Inferior parietal cortex (tissue), 1 donor: ENCODE data around the gene DDX24.

ENCODE experiments used
- DNase-seq: peaks from one replicate; pipeline ENCODE4 v3.0.0-alpha.2; 2016; ENCODE audit errors: extremely low spot score

Gene DDX24

DNA sequence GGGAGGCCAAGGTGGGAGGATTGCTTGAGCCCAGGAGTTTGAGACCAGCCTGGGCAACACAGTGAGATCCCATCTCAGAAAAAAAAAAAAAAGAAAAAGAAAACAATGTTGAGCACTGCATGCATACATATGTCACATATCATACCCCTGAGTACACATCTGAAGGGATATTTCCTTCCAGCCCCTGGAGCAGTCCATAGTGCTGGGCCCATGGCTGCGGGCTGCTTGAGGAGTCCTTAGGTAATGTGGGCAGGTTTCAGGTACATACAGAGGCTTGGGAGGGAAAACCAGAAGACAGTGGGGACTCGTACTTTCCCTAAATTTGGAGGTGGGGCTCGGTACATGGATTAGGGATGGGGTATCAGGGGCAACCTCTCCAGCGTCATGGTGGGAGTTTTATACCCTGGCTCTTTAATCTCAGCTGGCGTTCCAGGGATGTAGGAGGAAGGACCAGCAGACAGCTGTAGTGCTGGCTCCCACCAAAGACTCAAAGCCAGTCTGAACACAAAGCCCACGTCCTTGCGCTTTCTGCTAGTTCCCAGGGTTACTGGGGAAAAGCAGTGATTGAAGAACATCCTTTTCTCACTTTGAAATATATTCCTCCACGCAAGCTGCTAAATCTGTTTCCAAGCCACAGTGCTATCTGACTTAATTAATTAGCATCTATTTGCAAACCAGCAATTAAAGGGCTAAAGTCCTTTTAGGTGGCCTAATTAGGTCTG, 49.7 kb downstream of the DDX24 start:
- DNase-seq = no peak

- no peak for DNase-seq
These were observed 50.4 kb downstream of the DDX24 start for GRCh38 chr14:94030571-94030970.

DNA sequence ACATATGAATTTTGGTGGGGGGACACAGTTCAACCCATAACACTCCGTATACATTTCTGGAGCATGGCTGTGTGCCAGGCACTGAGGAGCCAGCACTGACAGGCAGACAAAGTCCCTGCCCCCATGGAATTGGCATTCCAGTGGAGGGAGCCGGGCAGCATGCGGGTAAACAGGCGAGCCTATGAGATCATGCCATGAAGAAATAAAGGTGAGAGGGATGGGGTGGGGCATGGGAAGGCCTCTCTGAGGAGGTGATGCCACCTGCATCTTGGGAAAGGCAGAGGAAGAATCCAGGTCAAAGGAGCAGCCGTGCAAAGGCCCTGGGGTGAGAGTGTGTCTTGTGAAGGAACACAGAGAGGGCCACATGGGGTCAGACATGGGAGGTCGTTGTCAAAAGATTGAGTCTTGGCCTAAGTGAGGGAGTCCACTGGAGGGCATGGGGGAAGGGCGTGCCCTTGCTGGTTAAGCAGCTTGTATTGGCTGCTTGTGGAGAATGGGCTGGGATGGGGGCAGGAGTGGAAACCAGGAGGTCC, 51.3 kb downstream of the DDX24 start:
- DNase-seq = no peak

DNA sequence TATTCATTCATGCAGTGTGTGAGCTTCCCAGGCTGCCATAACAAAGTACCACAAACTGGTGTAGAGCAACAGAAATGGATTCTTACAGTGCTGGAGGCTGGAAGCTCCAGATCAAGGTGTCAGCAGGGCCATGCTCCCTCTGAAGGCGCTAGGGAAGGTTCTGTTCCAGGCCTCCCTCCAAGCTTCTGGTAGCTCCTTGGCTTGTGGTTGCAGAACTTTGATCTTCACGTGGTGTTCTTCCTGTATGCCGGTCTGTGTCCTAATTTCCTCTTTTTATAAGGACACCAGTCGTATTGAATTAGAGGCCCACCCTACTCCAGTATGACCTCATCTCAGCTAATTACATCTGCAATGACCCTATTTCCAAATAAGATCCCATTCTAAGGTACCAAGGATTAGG, 51.7 kb downstream of the DDX24 start:
- DNase-seq = no peak

- DNase-seq = no peak
These were observed 52.6 kb downstream of the DDX24 start for GRCh38 chr14:94028450-94028826.

GRCh38 chr14:94027566-94028449, 53.2 kb downstream of the DDX24 start:
- no peak for DNase-seq

- DNase-seq = no peak
These were observed 54.0 kb downstream of the DDX24 start for GRCh38 chr14:94026889-94027469.

DNA sequence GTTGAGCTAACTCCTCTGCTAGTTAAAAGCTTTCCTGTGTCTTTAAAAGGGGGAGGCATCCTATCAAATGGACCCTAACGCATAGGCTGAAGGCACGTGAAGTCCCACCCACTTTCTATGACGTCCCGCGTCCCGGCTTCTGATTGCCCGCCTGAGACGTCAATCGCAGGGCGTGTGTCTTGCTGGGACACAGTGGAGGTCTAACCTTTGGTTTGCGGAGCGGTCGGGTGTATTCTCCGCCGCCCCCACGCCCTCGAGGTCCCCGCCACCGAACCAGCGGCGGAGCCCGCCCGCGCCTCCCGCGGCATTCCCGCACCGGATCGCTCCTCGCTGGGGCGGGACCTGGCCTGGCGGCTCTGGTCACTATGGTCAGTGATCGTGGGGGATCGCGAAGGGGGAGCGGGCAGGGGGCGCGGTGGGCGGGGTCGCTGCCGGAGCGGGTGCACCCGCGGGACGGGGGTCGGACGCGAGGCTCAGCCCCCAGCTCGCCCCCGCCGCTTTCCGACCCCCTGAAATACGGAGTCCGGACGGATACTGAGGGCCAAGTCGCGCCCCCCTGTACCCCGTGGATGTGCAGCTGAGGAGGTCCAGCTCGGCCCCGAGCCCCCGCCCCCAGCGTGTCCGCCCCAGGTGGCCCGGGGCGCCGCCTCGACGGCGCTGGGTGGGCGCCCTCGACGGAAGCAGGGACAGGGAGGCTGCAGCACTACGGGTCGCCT, 54.7 kb downstream of the DDX24 start, which contains the start of gene OTUB2:
TSS of gene OTUB2 (plus strand) at position 168 of the 716 bp plus-strand sequence. CDS start at position 366, 198 bp downstream.
- peak; percentile 100 for DNase-seq

- no peak for DNase-seq
These were observed 55.3 kb downstream of the DDX24 start for GRCh38 chr14:94025720-94026119.

DNA sequence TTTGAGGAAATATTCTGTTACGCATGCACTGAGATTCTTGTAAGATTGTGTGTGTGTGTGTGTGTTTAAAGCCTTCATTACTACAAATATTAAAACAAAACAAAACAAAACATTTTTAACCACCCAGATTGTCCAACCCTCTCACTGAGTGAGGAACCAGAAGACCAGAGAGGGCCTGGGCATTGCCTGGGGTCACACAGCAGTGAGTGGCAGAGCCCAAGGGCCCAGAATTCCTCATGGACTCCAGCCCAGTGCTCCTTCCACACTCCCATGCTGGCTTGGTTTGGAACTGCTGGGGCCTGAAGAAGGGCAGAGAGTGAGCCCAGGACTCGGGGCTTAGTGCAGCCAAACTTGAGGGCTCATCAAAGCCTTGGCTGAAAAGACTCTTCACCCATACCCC, 56.5 kb downstream of the DDX24 start:
- DNase-seq = no peak

GRCh38 chr14:94022532-94023411, 58.2 kb downstream of the DDX24 start:
- no peak for DNase-seq

DNA sequence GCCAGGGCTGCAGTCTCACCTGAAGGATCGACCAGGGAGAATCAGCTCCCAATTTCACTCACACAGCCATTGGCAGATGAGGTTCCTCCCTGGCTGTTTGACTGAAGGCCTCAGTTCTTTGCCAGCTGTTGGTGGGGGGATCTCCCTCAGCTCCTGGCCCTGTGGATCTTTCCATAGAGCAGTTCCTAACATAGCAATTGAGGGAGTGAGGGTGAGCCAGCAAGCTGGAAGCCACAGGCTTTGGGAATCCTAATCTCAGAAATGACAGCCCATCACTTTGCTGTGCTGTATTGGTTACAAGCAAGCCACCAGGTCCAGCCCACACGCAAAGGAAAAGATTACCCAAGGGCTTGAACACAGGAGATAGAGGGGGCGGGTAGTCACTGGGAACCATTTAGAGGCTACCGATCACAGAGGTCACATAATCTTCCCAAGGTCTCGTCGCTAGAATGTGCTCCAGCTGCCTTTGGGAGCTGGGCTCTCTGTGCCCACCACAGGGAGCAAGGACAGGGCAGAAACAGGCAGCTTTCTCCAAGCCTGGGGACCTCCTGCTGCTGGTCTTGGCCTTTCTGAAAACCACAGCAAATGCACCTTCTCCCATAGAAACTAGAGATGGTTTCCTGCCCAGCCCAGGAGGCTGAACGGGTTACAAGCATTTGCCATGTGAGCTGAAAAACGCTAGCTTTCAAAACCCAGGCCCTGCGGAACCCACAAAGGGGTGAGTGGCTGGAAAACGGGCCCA, 59.4 kb downstream of the DDX24 start:
- no peak for DNase-seq

DNA sequence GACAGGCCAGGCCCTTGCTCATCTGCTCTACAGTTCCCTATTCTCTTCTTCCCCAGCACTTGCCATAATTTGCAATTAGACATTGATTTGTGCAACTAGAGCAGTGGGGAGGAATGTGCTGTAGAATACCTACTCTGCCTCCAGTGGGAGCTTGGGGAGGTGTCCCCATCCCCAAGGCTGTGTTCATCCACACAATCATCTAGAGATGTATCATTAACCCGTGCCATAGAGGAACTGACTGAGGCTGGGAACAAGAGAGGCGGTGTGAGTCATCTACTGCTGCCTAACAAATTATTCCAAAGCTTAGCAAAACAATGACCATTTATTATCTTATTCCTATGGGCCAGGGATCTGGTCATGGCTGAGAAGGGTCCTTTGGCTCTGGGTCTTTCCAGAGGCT, 60.0 kb downstream of the DDX24 start:
- no peak for DNase-seq

DNA sequence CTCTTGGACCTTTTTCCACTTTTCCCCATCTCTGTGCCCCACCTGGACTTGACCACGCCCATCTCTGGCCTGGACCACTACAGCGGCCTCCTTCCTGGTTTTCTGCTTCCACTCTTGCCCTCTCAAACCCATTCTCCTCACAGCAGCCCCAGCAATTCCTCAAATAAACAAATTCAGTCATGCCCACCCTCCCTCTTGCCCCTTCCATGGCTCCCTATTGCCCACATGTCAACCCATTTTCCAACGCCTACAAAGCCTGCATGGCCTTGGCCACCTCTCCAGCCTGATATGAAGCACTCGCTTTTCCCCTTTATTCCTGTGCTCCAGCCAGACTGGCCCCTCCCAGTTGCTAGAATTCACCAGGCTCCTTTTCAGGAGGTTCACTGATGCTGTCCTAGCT, 60.7 kb downstream of the DDX24 start:
- DNase-seq = no peak

GRCh38 chr14:94019329-94019728, 61.7 kb downstream of the DDX24 start:
- no peak for DNase-seq

DNA sequence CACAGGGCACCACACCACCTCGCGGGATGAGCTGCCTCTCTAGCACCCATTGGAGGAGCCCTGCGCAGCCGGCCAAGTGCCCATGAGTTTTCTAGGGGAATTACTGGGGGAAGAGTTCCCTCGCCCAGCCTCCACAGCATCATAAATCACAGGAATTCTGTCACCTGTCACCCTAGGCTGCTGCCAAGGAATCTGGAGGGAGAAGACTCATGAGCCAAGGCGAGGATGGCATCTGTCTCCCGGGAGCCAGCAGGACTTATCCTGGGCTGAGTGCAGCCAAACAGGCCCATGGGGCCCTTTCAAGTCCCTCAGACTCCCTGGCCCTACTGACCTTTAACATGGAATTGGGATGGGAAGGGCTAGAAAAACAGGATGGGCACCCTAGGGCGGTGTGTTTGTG, 62.7 kb downstream of the DDX24 start:
- DNase-seq = no peak

DNA sequence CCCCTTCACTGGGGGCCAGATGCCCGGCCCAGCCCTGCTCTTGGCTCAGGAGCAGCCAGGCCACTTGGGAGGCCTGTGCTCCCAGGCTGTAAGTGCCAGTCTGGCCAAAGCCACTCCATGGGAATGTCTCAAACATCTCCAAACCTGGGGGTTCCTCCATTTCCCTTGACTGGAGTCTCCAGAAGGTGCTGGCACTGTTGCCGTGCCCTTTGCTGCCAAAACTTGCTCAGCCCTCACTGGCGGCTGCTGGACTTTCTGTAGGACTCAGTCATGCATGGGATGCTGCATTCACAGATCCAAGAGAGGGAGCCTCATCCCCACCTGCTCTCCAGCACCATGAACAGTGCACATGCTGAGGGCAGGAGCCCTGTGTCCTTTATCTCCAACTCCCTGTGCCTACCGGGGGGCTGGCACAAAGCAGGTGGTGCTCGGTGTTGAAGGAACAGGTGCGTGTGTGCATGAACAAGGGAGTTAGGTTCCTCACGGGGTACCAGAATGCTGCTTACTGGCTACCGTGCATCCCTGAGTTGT, 64.5 kb downstream of the DDX24 start:
- DNase-seq = no peak

DNA sequence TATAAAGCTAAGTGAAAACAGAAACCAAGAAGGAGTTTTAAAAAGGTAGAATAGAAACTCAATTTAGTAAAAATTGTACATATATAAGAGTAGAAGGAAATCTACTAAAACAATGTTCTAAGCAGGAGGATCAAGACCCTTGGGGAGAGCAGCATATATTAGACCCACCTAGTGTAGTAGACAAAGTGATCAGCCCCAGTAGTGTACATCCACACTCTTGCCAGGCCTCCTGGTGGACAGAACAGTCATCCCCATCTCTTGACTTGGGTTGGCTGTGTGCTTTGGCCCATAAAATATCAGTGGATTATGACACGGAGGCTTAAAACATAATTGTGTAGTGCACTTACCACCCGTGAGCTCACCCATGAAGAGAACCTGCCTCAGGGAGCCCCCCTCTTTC, 65.8 kb downstream of the DDX24 start:
- no peak for DNase-seq

DNA sequence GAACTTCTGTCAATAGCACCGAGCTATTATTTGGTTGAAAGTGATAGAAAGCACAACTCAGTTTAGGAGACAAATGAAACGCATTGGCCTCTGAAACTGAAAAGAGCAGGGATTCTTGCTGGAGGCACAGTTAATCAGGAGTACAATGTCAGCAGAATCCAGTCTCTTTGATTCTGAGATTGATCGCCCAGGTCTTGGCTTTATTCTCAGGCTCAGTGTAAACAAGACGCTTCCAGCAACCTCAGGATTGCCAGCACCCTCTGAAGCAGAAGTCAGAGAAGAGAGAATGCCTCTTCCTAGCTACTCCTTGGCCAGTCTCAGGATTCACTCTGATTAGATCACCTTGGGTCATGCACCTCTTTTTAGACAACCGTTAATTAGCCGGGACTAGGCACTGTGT, 66.6 kb downstream of the DDX24 start:
- no peak for DNase-seq

DNA sequence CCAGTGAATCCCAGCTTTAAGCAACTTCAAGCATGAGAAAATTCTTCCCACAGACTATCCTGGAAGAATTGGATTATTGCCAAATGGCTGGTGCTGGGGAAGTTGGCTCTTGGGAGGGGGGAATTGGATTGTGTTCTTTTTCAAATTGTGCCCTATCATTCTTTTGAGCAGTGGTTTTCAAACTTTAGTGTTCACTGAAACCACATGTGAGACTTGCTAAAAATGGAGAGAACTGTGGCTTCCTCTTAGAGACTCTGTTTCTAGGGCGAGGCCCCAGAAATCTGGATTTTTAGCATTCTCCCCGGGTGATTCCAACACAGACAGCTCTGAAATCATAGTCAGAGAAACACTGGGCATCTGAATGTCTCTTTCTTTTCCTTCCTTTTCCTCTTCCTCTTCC, 69.2 kb downstream of the DDX24 start:
- no peak for DNase-seq
